Stimulated activated CD8-positive, alpha-beta memory T cell treated with anti-CD3 and anti-CD28 coated beads, Interleukin-4, amount 100 ng/mL, for 48 hours (primary cell): ENCODE results near the gene SIGLEC6.

Experiments
- DNase-seq: peaks from one replicate; pipeline ENCODE4 v3.0.0-alpha.2; 2020

Gene SIGLEC6

DNA sequence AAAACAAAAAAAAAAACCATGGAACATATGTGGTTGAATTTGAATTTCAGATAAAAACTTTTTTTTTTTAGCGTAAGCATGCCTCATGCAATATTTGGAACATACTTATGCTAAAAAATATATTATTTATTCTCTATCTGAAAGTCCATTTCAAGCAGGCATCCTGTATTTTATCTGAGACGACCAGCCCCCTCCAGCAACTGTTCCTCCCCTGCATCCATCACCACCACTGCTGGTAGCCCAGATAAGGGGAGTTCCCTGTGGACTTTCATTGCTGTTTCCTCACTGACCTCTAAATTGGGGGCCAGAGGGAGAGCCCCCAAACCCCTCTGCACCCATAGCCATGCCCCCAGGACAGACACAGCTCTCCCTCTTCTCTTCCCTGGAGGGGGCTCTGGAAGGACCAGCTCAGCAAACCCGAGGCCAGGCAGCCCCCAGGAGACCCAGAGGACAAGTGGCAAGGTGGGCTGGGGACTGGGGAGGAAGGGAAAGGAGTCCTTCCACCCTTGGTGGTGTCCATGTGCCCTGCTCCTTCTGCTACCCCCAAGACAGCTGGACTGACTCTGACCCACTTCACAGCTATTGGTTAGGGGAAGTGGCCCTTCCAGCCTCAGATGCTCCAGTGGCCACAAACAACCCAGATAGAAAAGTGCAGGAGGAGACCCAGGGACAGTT, 23.3 kb downstream of the SIGLEC6 start:
- DNase-seq, result peak; percentile 8

- peak; percentile 9 for DNase-seq
Measured at GRCh38 chr19:51507640-51508058, 23.8 kb downstream of the SIGLEC6 start.

DNA sequence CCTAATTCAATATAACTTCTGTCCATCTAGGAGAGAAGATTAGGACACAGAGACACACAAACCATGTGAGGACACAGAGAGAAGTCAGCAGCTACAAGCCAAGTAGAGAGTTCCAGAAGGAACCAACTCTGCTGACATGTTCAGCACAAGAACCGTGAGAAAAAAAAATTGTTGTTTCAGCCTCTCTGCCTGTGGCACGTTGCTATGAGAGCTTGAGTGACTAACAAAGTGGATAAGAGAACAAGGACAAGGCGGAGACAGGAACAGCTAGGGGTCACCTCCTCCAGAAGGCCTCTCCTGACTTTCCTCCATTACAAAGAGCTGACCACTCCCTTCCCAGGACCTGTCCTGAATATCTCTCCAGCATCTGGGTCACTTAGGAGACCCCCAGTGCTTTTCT, 24.3 kb downstream of the SIGLEC6 start:
- DNase-seq, result no peak

GRCh38 chr19:51505904-51506303, 25.6 kb downstream of the SIGLEC6 start:
- peak; percentile 18 for DNase-seq

- peak; percentile 14 for DNase-seq
Measured at GRCh38 chr19:51503896-51504295, 27.6 kb downstream of the SIGLEC6 start.

GRCh38 chr19:51503286-51503817, 28.1 kb downstream of the SIGLEC6 start:
- peak; percentile 4 for DNase-seq

GRCh38 chr19:51501594-51502263, 29.7 kb downstream of the SIGLEC6 start, which contains the start of gene SIGLEC12:
SIGLEC12 (minus strand) TSS chr19:51501800; CDS start chr19:51501733, 67 bp downstream.
- peak; percentile 50 for DNase-seq

GRCh38 chr19:51500931-51501330, 30.5 kb downstream of the SIGLEC6 start:
- DNase-seq, result peak; percentile 25

DNA sequence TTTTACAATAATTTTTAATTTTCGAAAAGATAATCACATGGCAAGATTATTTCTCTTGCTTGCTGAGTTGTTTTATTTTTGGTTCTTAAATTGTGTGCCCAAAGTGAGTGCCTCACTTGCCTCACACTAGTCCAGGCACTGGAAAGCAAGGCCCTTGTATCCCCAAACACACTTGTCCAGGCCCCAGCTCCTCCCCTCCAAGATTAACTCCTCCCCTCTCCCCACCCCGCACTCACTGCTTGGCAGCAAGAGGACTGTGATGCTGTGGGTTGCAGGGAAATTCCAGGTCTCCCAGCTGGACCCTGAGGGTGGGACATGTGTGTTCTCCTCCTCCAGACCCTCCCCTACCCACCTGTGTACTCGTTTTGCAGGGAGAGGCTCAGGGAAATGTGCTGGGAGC, 33.8 kb downstream of the SIGLEC6 start:
- peak; percentile 20 for DNase-seq

- peak; percentile 12 for DNase-seq
Measured at GRCh38 chr19:51493776-51494175, 37.7 kb downstream of the SIGLEC6 start.

GRCh38 chr19:51491586-51491985, 39.9 kb downstream of the SIGLEC6 start:
- DNase-seq, result no peak

DNA sequence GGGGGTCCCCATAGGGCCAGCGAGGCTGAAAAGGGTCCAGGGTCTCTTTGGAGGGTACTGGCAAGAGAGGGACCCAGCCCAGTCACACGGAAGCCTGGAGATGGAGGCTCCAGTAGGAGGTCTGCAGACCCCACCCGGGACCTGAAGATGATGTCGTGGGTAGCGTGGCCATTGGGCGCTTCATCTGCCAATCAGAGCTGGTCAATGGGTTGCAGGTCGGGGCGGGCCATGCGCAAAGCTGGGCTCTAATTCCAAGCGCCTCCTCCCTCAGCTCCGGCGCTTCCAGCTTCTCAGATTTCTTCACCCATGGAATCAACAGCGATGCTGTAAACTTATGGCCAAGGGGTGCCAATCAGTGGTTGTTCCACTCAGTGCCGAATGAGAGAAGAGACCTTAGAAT, 40.8 kb downstream of the SIGLEC6 start:
- peak; percentile 12 for DNase-seq

- DNase-seq, result peak; percentile 48
Measured at GRCh38 chr19:51489113-51489512, 42.4 kb downstream of the SIGLEC6 start.

GRCh38 chr19:51488491-51488890, 43.0 kb downstream of the SIGLEC6 start:
- no peak for DNase-seq

DNA sequence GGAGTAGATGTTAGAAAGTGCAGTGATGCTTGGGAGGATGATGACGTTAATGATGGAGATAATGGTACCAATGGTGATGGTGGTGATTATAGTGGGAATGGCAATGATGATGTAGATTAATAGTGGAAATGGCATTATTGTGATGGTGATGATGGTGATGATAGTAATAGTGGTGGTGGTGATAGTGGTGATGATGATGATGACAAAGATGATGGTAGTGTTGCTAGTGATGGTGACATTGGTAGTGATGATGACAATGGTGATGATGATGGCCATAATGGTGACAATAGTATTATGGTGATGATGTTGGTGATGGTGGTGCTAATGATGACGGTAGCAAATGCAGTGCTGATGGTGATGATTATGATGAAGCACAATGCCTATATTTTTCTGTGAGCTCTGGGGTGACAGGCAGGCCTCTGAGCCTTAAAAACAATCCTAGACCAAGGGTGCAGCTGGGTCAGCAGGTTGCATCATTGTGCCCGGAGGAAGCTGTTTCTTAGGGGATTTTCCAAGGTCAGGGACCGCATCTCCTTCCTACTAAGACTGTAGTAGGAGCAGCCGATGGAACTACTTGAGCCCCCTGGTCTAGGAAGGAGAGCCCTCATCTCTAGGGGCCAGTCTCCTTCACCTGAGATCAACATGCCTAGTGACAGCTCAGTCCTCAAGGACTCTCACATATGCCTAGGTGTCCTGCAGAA, 45.4 kb downstream of the SIGLEC6 start:
- DNase-seq, result peak; percentile 16

DNA sequence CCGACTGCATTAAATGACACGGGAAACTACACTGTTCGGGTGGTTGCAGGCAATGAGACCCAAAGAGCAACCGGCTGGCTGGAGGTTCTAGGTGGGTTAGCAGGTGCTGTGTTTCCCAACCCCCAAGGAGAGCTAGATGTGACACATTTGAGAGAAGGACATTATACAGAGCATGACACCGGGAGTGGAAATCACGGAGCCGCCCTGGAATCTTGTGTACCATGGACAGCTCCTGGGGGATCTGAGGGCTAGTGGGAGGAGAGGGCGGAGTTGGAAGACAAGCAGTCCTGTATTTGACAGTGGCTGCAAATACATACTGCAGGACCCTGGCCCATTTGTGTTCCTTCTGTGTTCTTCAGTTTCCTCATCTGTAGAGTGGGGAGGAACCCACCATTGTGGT, 50.9 kb downstream of the SIGLEC6 start:
- DNase-seq, result peak; percentile 52

- peak; percentile 46 for DNase-seq
Measured at GRCh38 chr19:51479531-51480331, 51.7 kb downstream of the SIGLEC6 start.

DNA sequence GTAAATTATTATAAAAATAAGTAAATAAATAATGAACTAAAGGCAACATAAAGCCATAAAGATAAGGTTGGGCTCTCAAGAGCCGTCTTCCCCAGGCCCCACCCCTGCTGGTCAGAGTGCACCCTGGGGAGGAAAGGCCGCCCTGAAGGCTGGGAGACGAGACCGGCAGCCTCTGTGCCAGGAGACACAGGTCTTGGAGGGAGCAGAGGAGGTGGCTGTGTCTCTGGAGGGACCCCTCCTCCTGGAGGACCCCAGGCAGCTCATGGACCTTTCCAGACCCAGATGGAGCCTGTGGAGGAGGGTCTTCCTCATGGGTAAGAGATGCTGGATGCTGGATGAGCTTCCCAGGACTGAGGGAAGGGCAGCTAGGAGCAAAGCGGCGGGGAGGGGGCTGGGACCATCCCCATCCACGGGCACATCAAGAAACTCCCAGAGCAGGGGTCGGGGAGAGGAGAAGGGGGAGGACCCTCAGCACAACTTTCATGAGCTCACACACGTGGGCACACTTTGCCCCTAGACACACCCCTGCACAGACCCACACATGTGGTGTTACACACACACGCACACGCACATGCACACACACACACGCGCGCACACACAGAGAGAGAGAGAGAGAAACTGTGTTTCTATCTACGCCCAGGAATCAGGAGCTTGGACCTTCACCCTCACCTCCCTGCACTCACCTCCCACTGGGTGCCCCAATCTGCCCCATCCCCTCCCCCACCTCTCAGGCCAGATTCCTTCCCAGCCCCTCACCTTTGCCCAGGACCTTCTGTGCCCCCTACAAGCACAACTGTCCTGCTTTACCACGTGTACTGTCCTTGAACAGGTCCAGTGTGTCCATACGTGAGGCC, 52.9 kb downstream of the SIGLEC6 start, which contains the start of gene CEACAM18:
TSS of gene CEACAM18 (plus strand) at position 159 of the 854 bp plus-strand sequence.
- DNase-seq, result no peak

GRCh38 chr19:51477344-51477743, 54.1 kb downstream of the SIGLEC6 start:
- no peak for DNase-seq

- DNase-seq, result no peak
Measured at GRCh38 chr19:51476164-51476563, 55.3 kb downstream of the SIGLEC6 start.

GRCh38 chr19:51473009-51473707, 58.3 kb downstream of the SIGLEC6 start:
- peak; percentile 98 for DNase-seq
